HG03469 (cell line): ENCODE results near the gene IFT52.
"Not testable (repeated sequence)": the region's sequence is repeated elsewhere in the genome, so short reads cannot be mapped to it uniquely, and the experiment has no call there.

ENCODE experiments used
- ATAC-seq: cut with Tn5 transposase; IDR thresholded peaks from one replicate; pipeline ENCODE4 v1.9.1; 2021; ENCODE audit warnings: mild to moderate bottlenecking, moderate library complexity, moderate number of reproducible peaks; ENCODE audit not compliant: unreplicated experiment

The IFT52 gene

GRCh38 chr20:43650997-43651525 is 60.3 kb downstream of the IFT52 start:
- ATAC-seq = no peak

GRCh38 chr20:43651650-43652184 is 61.0 kb downstream of the IFT52 start:
- not testable (repeated sequence) for ATAC-seq

GRCh38 chr20:43653966-43654365 is 63.2 kb downstream of the IFT52 start:
- no peak for ATAC-seq

DNA sequence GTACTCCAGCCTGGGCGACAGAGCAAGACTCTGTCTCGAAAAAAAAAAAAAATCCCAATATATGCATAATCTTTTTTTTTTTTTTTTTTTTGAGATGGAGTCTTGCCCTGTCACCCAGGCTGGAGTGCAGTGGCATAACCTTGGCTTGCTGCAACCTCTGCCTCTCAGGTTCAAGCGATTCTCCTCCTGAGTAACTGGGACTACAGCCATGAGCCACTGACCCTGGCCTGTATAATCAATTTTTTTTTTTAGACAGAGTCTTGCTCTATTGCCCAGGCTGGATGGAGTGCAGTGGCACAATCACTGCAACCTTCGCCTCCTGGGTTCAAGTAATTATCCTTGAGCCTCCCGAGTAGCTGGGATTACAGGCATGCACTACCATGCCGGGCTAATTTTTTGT is 64.4 kb downstream of the IFT52 start:
- ATAC-seq = not testable (repeated sequence)

- ATAC-seq = no peak
Observed at GRCh38 chr20:43655937-43656336, 65.2 kb downstream of the IFT52 start.

GRCh38 chr20:43658069-43658722 is 67.5 kb downstream of the IFT52 start:
- peak; percentile 3 for ATAC-seq

DNA sequence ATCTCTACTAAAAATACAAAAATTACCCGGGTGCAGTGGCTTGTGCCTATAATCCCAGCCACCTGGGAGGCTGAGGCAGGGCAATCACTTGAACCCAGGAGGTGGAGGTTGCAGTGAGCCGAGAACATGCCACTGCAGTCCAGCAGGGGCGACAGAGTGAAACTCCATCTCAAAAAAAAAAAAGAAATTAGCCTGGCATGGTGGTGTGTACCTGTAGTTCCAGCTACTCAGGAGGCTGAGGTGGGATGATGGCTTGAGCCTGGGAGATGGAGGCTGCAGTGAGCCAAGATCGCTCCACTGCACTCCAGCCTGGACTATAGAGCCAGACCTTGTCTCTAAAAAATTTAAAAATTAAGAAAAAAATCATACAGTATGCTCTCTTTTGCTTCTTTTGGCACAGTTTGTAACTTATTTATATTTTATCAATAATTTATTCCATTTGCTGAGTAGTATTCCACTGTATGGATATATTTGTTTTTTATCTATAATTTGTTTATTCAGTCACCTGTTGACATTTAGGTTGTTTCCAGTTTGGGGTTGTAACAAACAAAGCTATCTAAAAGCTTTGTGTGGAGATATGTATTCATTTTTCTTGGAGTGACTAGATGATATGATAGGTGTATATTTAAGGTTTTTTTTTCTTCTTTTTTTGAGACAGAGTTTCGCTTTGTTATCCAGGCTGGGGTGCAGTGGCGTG is 68.1 kb downstream of the IFT52 start:
- ATAC-seq = no peak

DNA sequence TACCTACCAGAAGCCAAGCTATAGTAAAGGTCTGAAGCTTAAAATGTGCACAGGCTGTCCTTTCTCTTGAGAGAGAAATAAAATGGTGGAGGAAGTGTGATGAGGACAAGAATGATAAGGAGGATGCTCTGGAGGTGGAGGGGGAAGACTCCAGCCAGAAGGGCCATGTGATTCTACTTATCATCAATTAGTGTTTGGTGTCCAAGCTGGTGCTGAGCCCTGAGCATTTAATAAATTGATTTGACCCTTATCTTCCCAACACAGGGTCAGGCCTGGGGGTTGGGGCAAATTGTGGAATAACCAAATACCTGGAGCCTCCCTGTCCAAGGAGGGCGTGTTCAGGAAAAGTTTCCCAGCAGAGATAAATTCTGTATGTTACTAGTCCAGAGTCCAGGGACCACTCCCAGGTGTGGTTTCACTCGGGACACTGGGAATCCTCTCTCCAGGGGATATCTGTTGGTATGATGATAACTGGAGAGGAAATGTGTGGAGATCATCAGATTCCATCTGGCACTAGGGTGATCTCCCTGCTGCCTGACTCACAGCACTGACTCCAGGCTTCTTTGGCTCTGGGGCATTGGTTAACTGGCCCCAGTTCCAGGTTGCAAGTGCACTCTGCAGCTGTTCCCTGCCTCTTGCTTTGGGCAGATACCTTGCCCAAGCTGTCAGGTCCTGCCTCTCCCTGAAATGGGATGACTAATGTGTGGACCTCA is 72.4 kb downstream of the IFT52 start:
- no peak for ATAC-seq

DNA sequence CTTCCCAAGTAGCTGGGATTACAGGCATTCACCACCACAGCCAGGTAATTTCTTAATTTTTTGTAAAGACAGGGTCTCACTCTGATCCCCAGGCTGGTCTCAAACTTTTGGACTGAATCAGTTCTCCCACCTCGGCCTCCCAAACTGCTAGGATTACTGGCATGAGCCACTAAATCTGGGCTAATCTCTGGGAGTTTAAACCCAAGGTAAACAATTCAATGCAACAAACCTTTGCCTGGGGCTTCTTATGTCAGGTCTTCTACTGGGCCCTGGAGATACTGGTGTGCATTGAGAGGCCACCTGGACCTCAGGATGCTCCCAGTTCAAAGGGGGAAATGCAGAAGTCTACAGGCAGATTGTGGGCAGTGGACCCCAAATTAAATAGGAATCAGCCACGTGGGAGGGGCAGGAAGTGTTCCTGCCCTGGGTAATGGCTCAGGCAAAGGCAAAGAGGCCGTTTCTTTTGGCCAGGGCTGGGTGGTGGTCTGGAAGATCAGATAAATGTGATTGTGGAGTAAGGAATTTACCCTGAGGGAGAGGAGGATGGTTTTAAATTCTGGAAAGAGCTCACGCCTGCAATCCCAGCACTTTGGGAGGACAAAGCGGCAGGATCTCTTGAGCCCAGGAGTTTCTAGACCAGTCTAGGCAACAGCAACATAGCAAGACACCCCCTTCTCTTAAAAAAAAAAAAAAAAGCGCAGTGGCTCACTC is 74.9 kb downstream of the IFT52 start:
- no peak for ATAC-seq

- peak; percentile 49 for ATAC-seq
Observed at GRCh38 chr20:43666376-43667328, 75.9 kb downstream of the IFT52 start, which contains the start of gene MYBL2. MYBL2 (plus strand) TSS chr20:43667114; CDS start chr20:43667284, 170 bp downstream.

GRCh38 chr20:43667341-43668132 is 76.8 kb downstream of the IFT52 start:
- ATAC-seq = no peak

DNA sequence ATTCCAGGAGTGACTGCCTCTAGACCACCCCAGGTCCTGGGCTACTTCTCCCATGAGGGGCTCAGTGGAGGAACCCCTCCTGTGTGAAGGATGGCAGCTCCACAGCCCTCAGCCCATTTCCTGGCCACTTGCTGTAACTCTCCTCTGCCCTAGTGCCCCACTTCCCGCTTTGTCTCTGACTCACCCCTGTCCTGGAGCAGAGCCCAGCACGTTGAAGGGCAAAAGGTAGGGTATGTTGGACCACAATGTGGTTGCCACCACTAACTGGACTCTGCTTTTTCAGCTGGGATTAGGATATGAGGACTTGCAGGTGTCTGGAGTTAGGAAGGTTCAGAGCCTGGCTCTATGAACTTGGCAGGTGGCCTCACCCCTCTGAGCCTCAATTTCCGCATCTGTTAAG is 78.6 kb downstream of the IFT52 start:
- no peak for ATAC-seq

DNA sequence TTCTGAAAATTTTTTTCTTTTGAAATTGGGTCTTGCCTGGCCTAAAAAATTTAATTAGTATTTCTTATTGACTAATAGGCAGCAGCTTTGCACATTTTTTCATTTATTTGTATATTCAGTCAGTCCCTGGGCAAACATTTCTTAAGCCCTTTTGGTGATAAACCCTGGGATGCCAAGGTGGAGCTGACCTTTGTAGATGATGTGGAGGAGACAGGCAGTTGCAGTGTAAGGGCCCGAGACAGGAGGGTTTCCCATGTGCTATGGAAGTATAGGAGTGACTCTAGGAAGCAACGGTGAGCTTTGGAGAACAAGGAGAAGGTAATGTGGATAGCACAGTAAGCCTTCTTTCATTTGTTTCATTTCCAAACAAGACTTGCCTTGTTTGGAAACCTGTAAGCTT is 79.7 kb downstream of the IFT52 start:
- ATAC-seq = no peak

- ATAC-seq = no peak
Observed at GRCh38 chr20:43676368-43676767, 85.6 kb downstream of the IFT52 start.

DNA sequence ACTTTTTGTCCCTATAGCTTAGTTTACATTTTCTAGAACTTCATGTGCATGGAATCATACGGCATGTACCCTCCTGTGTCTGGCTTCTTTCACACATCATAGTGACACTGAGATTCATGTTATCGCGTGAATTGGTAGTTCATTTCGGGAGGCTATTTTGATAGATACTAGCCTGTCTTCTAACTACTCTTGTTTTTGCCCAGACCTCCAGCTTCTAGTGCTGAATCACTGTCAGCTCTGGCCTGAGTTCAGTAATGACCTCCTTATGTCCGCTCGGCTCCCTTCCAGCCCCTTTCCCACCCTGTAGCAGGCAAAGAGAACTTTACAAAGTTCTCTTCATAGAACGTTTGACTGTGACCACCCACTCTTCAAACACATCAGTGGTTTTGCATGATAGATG is 90.2 kb downstream of the IFT52 start:
- ATAC-seq = no peak

DNA sequence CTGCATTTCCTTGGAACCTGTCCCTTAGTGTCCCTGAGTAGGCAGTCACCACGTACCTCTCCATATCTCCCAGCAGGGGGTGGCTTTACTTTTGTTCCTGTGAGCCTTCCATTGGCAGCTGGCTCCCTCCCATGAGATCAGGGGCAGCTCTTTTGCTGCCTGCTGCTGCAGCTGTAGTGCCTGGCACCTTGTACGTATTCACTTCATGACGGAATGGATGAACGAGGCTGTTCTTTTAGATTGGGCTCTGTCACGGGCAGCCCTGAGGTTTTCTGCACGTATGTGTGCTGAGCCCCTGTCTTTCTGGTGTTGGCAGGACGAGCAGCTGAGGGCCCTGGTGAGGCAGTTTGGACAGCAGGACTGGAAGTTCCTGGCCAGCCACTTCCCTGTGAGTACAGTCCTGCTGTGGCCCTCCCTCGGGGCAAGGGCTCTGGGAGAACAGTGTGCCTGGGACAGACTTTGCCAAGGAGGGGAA is 90.8 kb downstream of the IFT52 start:
- ATAC-seq = no peak

- ATAC-seq = peak; percentile 88
Observed at GRCh38 chr20:43681991-43682410, 91.3 kb downstream of the IFT52 start.

- ATAC-seq = no peak
Observed at GRCh38 chr20:43682446-43682845, 91.7 kb downstream of the IFT52 start.

DNA sequence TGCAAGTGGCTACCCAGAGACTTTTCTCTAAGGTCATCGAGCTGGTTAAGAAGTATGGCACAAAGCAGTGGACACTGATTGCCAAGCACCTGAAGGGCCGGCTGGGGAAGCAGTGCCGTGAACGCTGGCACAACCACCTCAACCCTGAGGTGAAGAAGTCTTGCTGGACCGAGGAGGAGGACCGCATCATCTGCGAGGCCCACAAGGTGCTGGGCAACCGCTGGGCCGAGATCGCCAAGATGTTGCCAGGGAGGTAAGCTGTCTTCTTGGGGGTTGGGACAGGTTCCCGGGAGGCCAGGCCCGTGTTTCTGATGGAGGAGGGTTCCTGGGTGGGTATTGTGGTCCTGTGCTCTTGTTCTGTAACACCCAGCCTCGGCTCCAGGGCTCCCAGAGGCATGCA is 96.1 kb downstream of the IFT52 start:
- ATAC-seq = no peak
